Bronchial epithelial cell (primary cell): ENCODE results near the gene COG6. TPM values are rescaled to one million over a fixed set of nuclear protein-coding genes. Genes with fewer than 3 reads are reported as not detected.
A peak's percentile ranks its signal among the peaks of the same experiment; 100 is the strongest.

Source experiments
- DNase-seq: peaks from one replicate; pipeline ENCODE4 v3.0.0-alpha.2; 2010; ENCODE audit warnings: low read depth
- FAIRE-seq: peaks from 2 replicates; lab custom pipeline; 2011; peaks lifted over from hg19 to GRCh38; lab: Jason Lieb, UNC
- H3K27me3 ChIP-seq: 2 replicates; pipeline ENCODE4 v1.5.1; 2011; ENCODE audit warnings: low read length; ENCODE audit not compliant: control insufficient read depth, insufficient read depth
- H3K36me3 ChIP-seq: 2 replicates; pipeline ENCODE4 v1.5.1; 2011; ENCODE audit warnings: low read length; ENCODE audit not compliant: control insufficient read depth, insufficient read depth
- H3K4me3 ChIP-seq: 2 replicates; pipeline ENCODE4 v1.5.1; 2011; ENCODE audit warnings: mild to moderate bottlenecking, low read depth, low read length, control low read depth
- CTCF ChIP-seq: IDR thresholded peaks from 2 replicates; pipeline ENCODE4 v1.5.1; 2011; ENCODE audit warnings: mild to moderate bottlenecking, moderate library complexity, low read length, control low read depth, inconsistent platforms; ENCODE audit not compliant: insufficient read depth, severe bottlenecking
- total RNA-seq: library from RNA; depleted of rRNA; stranded (reverse); fragments of >200 nt; gene quantifications from 2 replicates; pipeline ENCODE4 v1.2.1, GENCODE V29; 2014

COG6 gene
- total RNA-seq = 15.5 and 24.0 TPM in 2 replicates

GRCh38 chr13:39655569-39656324 is at the start of gene COG6:
COG6 (plus strand) TSS chr13:39655662; CDS start chr13:39655727, 65 bp downstream.
- FAIRE-seq (no peak), DNase-seq (peak; percentile 79)
- H3K36me3 ChIP-seq = no peaks in the 10 kb centered on the region
- peak; percentile 30 for TF ChIP-seq CTCF
- peak within 1 kb of the TSS; percentile 99 for H3K4me3 ChIP-seq
- no peaks in the 10 kb centered on the region for H3K27me3 ChIP-seq

GRCh38 chr13:39605677-39606320 is 49.7 kb upstream of the COG6 start:
- TF ChIP-seq CTCF = no peak
- H3K4me3 ChIP-seq = no peak overlapping the region
- H3K27me3 ChIP-seq = no peaks in the 10 kb centered on the region
- DNase-seq = no peak
- H3K36me3 ChIP-seq = no peaks in the 10 kb centered on the region
- FAIRE-seq = no peak

- no peak for FAIRE-seq
Observed at GRCh38 chr13:39607876-39608275, 47.6 kb upstream of the COG6 start.

GRCh38 chr13:39612023-39612637 is 43.3 kb upstream of the COG6 start:
- no peak for FAIRE-seq
- Histone ChIP-seq H3K27me3 (no peaks in the 10 kb centered on the region), H3K36me3 (no peaks in the 10 kb centered on the region), H3K4me3 (no peak overlapping the region)
- peak; percentile 56 for TF ChIP-seq CTCF
- peak; percentile 68 for DNase-seq

More at GRCh38 chr13:39607876-39608275, 47.6 kb upstream of the COG6 start:
- TF ChIP-seq CTCF = no peak
- Histone ChIP-seq H3K36me3 (no peaks in the 10 kb centered on the region), H3K27me3 (no peaks in the 10 kb centered on the region), H3K4me3 (no peak overlapping the region)
- no peak for DNase-seq

- peak; percentile 83 for TF ChIP-seq CTCF
- Histone ChIP-seq H3K27me3 (no peaks in the 10 kb centered on the region), H3K36me3 (no peaks in the 10 kb centered on the region), H3K4me3 (no peak overlapping the region)
- DNase-seq (peak; percentile 57), FAIRE-seq (no peak)
Observed at GRCh38 chr13:39616087-39616694, 39.3 kb upstream of the COG6 start.
